NB4 (cell line): ENCODE results near the gene NTN3.

ENCODE experiments used
- CTCF ChIP-seq: IDR thresholded peaks from one replicate; pipeline ENCODE4 v1.5.1; 2012; ENCODE audit warnings: low read depth, low read length
- MYC ChIP-seq: IDR thresholded peaks from 2 replicates; pipeline ENCODE4 v1.6.1; 2011; ENCODE audit warnings: low read depth, low read length
- POLR2A ChIP-seq: IDR thresholded peaks from 2 replicates; pipeline ENCODE4 v1.6.1; 2011; ENCODE audit warnings: mild to moderate bottlenecking; ENCODE audit not compliant: insufficient read length; ENCODE audit errors: extremely low read depth

GRCh38 chr16:2498531-2499253, 27.6 kb downstream of the NTN3 start:
- TF ChIP-seq CTCF = no peak
- TF ChIP-seq POLR2A = no peak
- TF ChIP-seq MYC = no peak
